Nephron progenitor cell (in vitro differentiated cells): Measurements from ENCODE around the gene RET.

Experiments
- DNase-seq: peaks from one replicate; pipeline ENCODE4 v3.0.0; 2021
- H3K27ac Mint-ChIP-seq: 2 replicates; pipeline ENCODE4 v1.8.0; 2021; ENCODE audit warnings: mild to moderate bottlenecking, moderate library complexity, mixed read lengths
- H3K27me3 Mint-ChIP-seq: 2 replicates; pipeline ENCODE4 v1.8.0; 2021; ENCODE audit warnings: mild to moderate bottlenecking, low read depth, mixed read lengths; ENCODE audit not compliant: poor library complexity
- H3K36me3 Mint-ChIP-seq: 2 replicates; pipeline ENCODE4 v1.8.0; 2021; ENCODE audit warnings: low read depth, mixed read lengths
- H3K4me1 Mint-ChIP-seq: 2 replicates; pipeline ENCODE4 v1.8.0; 2021; ENCODE audit warnings: mixed read lengths
- H3K4me3 Mint-ChIP-seq: 2 replicates; pipeline ENCODE4 v1.8.0; 2021; ENCODE audit warnings: mild to moderate bottlenecking, moderate library complexity, mixed read lengths
- H3K9me3 Mint-ChIP-seq: 2 replicates; pipeline ENCODE4 v1.8.0; 2021; ENCODE audit warnings: mild to moderate bottlenecking, moderate library complexity, mixed read lengths
- CTCF ChIP-seq: fragments of 200-600 bp; sonication (generic); IDR thresholded peaks from 2 replicates; pipeline ENCODE4 v1.5.0; 2021; ENCODE audit warnings: antibody characterized with exemption

Gene RET

GRCh38 chr10:43173120-43173519, 96.3 kb downstream of the RET start:
- no peak for TF ChIP-seq CTCF
- peaks cover 48% of the 10 kb centered on the region for H3K36me3 Mint-ChIP-seq
- peaks cover 2% of the 10 kb centered on the region for H3K9me3 Mint-ChIP-seq

GRCh38 chr10:43174969-43175368, 98.1 kb downstream of the RET start:
- H3K4me3 Mint-ChIP-seq: no peak overlapping the region
- no peak for DNase-seq
- H3K36me3 Mint-ChIP-seq: peaks cover 61% of the 10 kb centered on the region
- H3K4me1 Mint-ChIP-seq: no peaks in the 10 kb centered on the region
- no peaks in the 10 kb centered on the region for H3K27me3 Mint-ChIP-seq
- H3K27ac Mint-ChIP-seq: no peak overlapping the region
- TF ChIP-seq CTCF: no peak
- peaks cover 17% of the 10 kb centered on the region for H3K9me3 Mint-ChIP-seq

More at GRCh38 chr10:43173120-43173519, 96.3 kb downstream of the RET start:
- H3K27me3 Mint-ChIP-seq: no peaks in the 10 kb centered on the region
- DNase-seq: no peak
- no peak overlapping the region for H3K4me3 Mint-ChIP-seq
- H3K4me1 Mint-ChIP-seq: no peaks in the 10 kb centered on the region
- no peak overlapping the region for H3K27ac Mint-ChIP-seq

- H3K4me1 Mint-ChIP-seq: no peaks in the 10 kb centered on the region
- H3K27ac Mint-ChIP-seq: peak overlapping the region; percentile 41
Observed at GRCh38 chr10:43176271-43176670, 99.4 kb downstream of the RET start.

GRCh38 chr10:43177595-43177994, 100.7 kb downstream of the RET start:
- H3K4me3 Mint-ChIP-seq: no peak overlapping the region
- H3K9me3 Mint-ChIP-seq: peaks cover 29% of the 10 kb centered on the region
- H3K36me3 Mint-ChIP-seq: peaks cover 77% of the 10 kb centered on the region

More at GRCh38 chr10:43176271-43176670, 99.4 kb downstream of the RET start:
- TF ChIP-seq CTCF: no peak
- Mint-ChIP-seq H3K36me3 (peaks cover 67% of the 10 kb centered on the region), H3K4me3 (no peak overlapping the region), H3K27me3 (no peaks in the 10 kb centered on the region), H3K9me3 (peaks cover 27% of the 10 kb centered on the region)
- DNase-seq: no peak

More at GRCh38 chr10:43177595-43177994, 100.7 kb downstream of the RET start:
- Mint-ChIP-seq H3K27me3 (no peaks in the 10 kb centered on the region), H3K4me1 (no peaks in the 10 kb centered on the region), H3K27ac (no peak overlapping the region)
- TF ChIP-seq CTCF: no peak
- no peak for DNase-seq
